Caco-2 (cell line): ENCODE measurements around the gene IGFLR1. TPM values are rescaled to one million over a fixed set of nuclear protein-coding genes. Genes with fewer than 3 reads are reported as not detected.

ENCODE experiments used
- BruUV-seq: library from RNA; stranded (reverse); fragments of 400-500 nt; replicated peaks from 2 replicates; lab custom pipeline; 2021; lab: Mats Ljungman, UMichigan
- CTCF ChIA-PET: fragments of 300-600 bp; sonication (Branson Sonifier 250); formaldehyde crosslinking; loops from one replicate; lab custom pipeline; 2022; ENCODE audit warnings: antibody characterized with exemption; lab: Charles Lee
- POLR2A ChIA-PET: fragments of 300-600 bp; sonication (Branson Sonifier 250); formaldehyde crosslinking; loops from one replicate; lab custom pipeline; 2022; ENCODE audit warnings: antibody characterized with exemption; lab: Charles Lee
- DNase-seq, 2 experiments: peaks; one replicate each; pipeline versions ENCODE4 v3.0.0 to v3.0.0-alpha.2; 2020 to 2022
- H3K27me3 ChIP-seq: replicated peaks from 2 replicates; pipeline ENCODE4 v1.6.0; 2011; ENCODE audit warnings: low read length; ENCODE audit not compliant: control insufficient read depth, insufficient read depth
- H3K36me3 ChIP-seq: 2 replicates; pipeline ENCODE4 v1.5.1; 2011; ENCODE audit warnings: low read length; ENCODE audit not compliant: control insufficient read depth, insufficient read depth
- H3K4me1 ChIP-seq: fragments of 250-450 bp; sonication (Bioruptor Pico); 2 replicates; pipeline ENCODE4 v1.5.1; 2020; ENCODE audit warnings: mild to moderate bottlenecking
- H3K4me3 ChIP-seq: 2 replicates; pipeline ENCODE4 v1.5.1; 2011; ENCODE audit warnings: low read depth, mild to moderate bottlenecking, control low read depth, low read length
- H3K9me3 ChIP-seq: fragments of 250-450 bp; sonication (Bioruptor Pico); 2 replicates; pipeline ENCODE4 v1.5.1; 2020; ENCODE audit warnings: mild to moderate bottlenecking, moderate library complexity
- H3K27ac Mint-ChIP-seq: one replicate; pipeline ENCODE4 v1.8.0; 2022; ENCODE audit warnings: mixed read lengths; ENCODE audit not compliant: unreplicated experiment
- H3K27me3 Mint-ChIP-seq: one replicate; pipeline ENCODE4 v1.8.0; 2022; ENCODE audit warnings: mixed read lengths; ENCODE audit not compliant: insufficient read depth, unreplicated experiment
- H3K36me3 Mint-ChIP-seq: one replicate; pipeline ENCODE4 v1.8.0; 2022; ENCODE audit warnings: mild to moderate bottlenecking, mixed read lengths; ENCODE audit not compliant: insufficient read depth, unreplicated experiment
- H3K4me1 Mint-ChIP-seq: one replicate; pipeline ENCODE4 v1.8.0; 2022; ENCODE audit warnings: low read depth, mixed read lengths; ENCODE audit not compliant: unreplicated experiment
- H3K4me3 Mint-ChIP-seq: one replicate; pipeline ENCODE4 v1.8.0; 2022; ENCODE audit warnings: mild to moderate bottlenecking, moderate library complexity, mixed read lengths; ENCODE audit not compliant: unreplicated experiment
- H3K9me3 Mint-ChIP-seq: one replicate; pipeline ENCODE4 v1.8.0; 2022; ENCODE audit warnings: mixed read lengths; ENCODE audit not compliant: unreplicated experiment
- CTCF ChIP-seq, 2 experiments: fragments of 200-600 bp in 1 of 2; IDR thresholded peaks; 1 replicate in 1 of 2; 2 replicates in 1 of 2; pipeline versions ENCODE4 v1.5.1 to v1.8.0; 2011 to 2022; ENCODE audit warnings: antibody characterized with exemption in 1 of 2, control low read depth in 1 of 2, inconsistent platforms in 1 of 2, low read depth in 1 of 2, low read length in 1 of 2, mild to moderate bottlenecking in 1 of 2, moderate library complexity in 1 of 2; ENCODE audit not compliant: insufficient read depth in 1 of 2, severe bottlenecking in 1 of 2, unreplicated experiment in 1 of 2
- intact Hi-C: fragments of 100-400 bp; cut with micrococcal nuclease; formaldehyde crosslinking; loops from one replicate; pipeline ENCODE4 v1.10.0; 2022; ENCODE audit not compliant: unreplicated experiment
- total RNA-seq: library from RNA; stranded (reverse); gene quantifications from 2 replicates; pipeline ENCODE4 v1.2.3, GENCODE V29; 2022

The IGFLR1 gene
- total RNA-seq, 1 experiment from 2014 or later: 11.3 TPM

GRCh38 chr19:35779033-35779432 lies 36.8 kb upstream of the IGFLR1 start:
- BruUV-seq: no TSS peak
- TF ChIP-seq CTCF (IDR thresholded peaks at IDR 0.05; ENCODE audit: insufficient read depth in 1 of 2, low read depth in 1 of 2, low read length in 1 of 2, severe bottlenecking in 1 of 2, unreplicated experiment in 1 of 2): no peak
- intact Hi-C loops: no loop called here

GRCh38 chr19:35777961-35778360 lies 35.7 kb upstream of the IGFLR1 start:
- peaks cover 3% of the 10 kb centered on the region for H3K27me3 Mint-ChIP-seq
- Histone ChIP-seq H3K27me3 (no peaks in the 10 kb centered on the region), H3K4me3 (no peak overlapping the region), H3K9me3 (no peaks in the 10 kb centered on the region), H3K4me1 (no peaks in the 10 kb centered on the region), H3K36me3 (no peaks in the 10 kb centered on the region; the same call in 1 of the 2 replicates)
- no TSS peak for BruUV-seq
- H3K9me3 Mint-ChIP-seq: no peaks in the 10 kb centered on the region
- H3K4me3 Mint-ChIP-seq: peak overlapping the region; percentile 3
- DNase-seq: no peak
- intact Hi-C loops: no loop called here
- ChIA-PET CTCF (no interaction called here), POLR2A (no interaction called here)
- peaks cover 18% of the 10 kb centered on the region for H3K36me3 Mint-ChIP-seq
- no peak for TF ChIP-seq CTCF (IDR thresholded peaks at IDR 0.05; ENCODE audit: insufficient read depth in 1 of 2, low read depth in 1 of 2, low read length in 1 of 2, severe bottlenecking in 1 of 2, unreplicated experiment in 1 of 2)
- H3K4me1 Mint-ChIP-seq: peaks cover 12% of the 10 kb centered on the region
- H3K27ac Mint-ChIP-seq: no peak overlapping the region

More at GRCh38 chr19:35779033-35779432, 36.8 kb upstream of the IGFLR1 start:
- Histone ChIP-seq H3K9me3 (no peaks in the 10 kb centered on the region), H3K4me1 (no peaks in the 10 kb centered on the region), H3K27me3 (no peaks in the 10 kb centered on the region), H3K4me3 (no peak overlapping the region), H3K36me3 (no peaks in the 10 kb centered on the region; the same call in 1 of the 2 replicates)
- no peak overlapping the region for H3K4me3 Mint-ChIP-seq
- H3K9me3 Mint-ChIP-seq: no peaks in the 10 kb centered on the region
- H3K27ac Mint-ChIP-seq: no peak overlapping the region
- H3K36me3 Mint-ChIP-seq: peaks cover 18% of the 10 kb centered on the region
- POLR2A ChIA-PET: no interaction called here
- CTCF ChIA-PET: no interaction called here
- H3K27me3 Mint-ChIP-seq: peaks cover 3% of the 10 kb centered on the region
- no peak for DNase-seq
- peaks cover 17% of the 10 kb centered on the region for H3K4me1 Mint-ChIP-seq

- POLR2A ChIA-PET: no interaction called here
- DNase-seq: peak in 1 of 2 experiments; percentile 26
- no TSS peak for BruUV-seq
- Mint-ChIP-seq H3K27ac (no peak overlapping the region), H3K27me3 (peaks cover 3% of the 10 kb centered on the region), H3K9me3 (no peaks in the 10 kb centered on the region), H3K4me1 (peaks cover 11% of the 10 kb centered on the region), H3K4me3 (peak overlapping the region; percentile 3), H3K36me3 (peaks cover 18% of the 10 kb centered on the region)
- Histone ChIP-seq H3K4me3 (no peak overlapping the region), H3K27me3 (no peaks in the 10 kb centered on the region), H3K36me3 (no peaks in the 10 kb centered on the region; the same call in 1 of the 2 replicates), H3K4me1 (no peaks in the 10 kb centered on the region), H3K9me3 (no peaks in the 10 kb centered on the region)
- CTCF ChIA-PET: interaction anchor here (0.6 kb wide), 1 partner anchor 7 kb away, joined by 3 read pairs; no protein-coding TSS in a partner anchor
- TF ChIP-seq CTCF (IDR thresholded peaks at IDR 0.05; ENCODE audit: insufficient read depth in 1 of 2, low read depth in 1 of 2, low read length in 1 of 2, severe bottlenecking in 1 of 2, unreplicated experiment in 1 of 2): no peak
- intact Hi-C loops: no loop called here
These were observed 35.0 kb upstream of the IGFLR1 start for GRCh38 chr19:35777086-35777841.
